ENCODE data around the gene UNK. TPM values are rescaled to one million over a fixed set of nuclear protein-coding genes. Genes with fewer than 3 reads are reported as not detected.
A peak's percentile ranks its signal among the peaks of the same experiment; 100 is the strongest.

The UNK gene
- total RNA-seq, 1 donor from 2014 or later = 61.2 TPM

DNA sequence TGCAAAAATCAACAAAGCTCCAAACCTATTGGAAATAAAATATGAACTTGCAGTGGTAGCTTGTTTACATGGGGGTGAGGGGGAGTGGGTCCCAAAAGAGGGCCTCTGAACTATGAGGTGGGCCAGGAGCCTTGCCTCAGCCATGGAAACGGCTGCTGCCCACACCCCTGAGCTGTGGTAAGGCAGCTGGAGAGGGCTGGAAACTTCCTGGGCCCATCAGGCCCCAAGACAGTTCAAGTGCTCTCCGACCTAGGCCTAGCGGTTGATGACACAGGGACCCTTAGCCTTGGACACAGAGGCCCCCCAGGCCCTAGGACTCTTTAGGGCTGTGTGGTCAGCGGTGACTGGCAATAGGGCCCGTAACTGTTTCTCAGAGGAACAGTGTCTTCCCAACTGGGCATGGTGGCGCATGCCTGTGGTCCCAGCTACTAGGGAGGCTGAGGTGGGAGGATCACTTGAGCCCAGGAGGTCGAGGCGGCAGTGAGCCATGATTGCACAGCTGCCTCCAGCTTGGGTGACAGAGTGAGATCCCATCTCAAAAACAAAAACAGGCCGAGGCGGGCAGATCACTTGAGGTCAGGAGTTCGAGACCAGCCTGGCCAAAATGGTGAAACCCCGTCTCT lies 41.3 kb downstream of the UNK start:
- ChIA-PET POLR2A (interaction anchor here (1.1 to 7.0 kb wide), 8 partner anchors 8 to 72 kb away, joined by 3 to 90 read pairs (median 20); partner anchors contain the start of genes GALK1, UNC13D, UNK and WBP2), CTCF (interaction anchor here (1.4 to 6.7 kb wide), 6 partner anchors 19 to 73 kb away, joined by 3 to 68 read pairs (median 6); partner anchors contain the start of genes GALK1 and UNC13D)
- peaks cover 46% of the 10 kb centered on the region for H3K36me3 Mint-ChIP-seq (ENCODE audit: low read depth)
- no peaks in the 10 kb centered on the region for H3K27me3 Mint-ChIP-seq
- intact Hi-C loops (cut with micrococcal nuclease) = no loop called here
- no peak for ATAC-seq (ENCODE audit: low read depth)
- H3K4me1 Mint-ChIP-seq = peaks cover 19% of the 10 kb centered on the region
- TF ChIP-seq, protein P1, sequence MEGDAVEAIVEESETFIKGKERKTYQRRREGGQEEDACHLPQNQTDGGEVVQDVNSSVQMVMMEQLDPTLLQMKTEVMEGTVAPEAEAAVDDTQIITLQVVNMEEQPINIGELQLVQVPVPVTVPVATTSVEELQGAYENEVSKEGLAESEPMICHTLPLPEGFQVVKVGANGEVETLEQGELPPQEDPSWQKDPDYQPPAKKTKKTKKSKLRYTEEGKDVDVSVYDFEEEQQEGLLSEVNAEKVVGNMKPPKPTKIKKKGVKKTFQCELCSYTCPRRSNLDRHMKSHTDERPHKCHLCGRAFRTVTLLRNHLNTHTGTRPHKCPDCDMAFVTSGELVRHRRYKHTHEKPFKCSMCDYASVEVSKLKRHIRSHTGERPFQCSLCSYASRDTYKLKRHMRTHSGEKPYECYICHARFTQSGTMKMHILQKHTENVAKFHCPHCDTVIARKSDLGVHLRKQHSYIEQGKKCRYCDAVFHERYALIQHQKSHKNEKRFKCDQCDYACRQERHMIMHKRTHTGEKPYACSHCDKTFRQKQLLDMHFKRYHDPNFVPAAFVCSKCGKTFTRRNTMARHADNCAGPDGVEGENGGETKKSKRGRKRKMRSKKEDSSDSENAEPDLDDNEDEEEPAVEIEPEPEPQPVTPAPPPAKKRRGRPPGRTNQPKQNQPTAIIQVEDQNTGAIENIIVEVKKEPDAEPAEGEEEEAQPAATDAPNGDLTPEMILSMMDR (IDR thresholded peaks at IDR 0.05) = no peak
- H3K4me3 Mint-ChIP-seq = no peak overlapping the region
- H3K9me3 Mint-ChIP-seq = no peaks in the 10 kb centered on the region
- no peak overlapping the region for H3K27ac Mint-ChIP-seq
- DNase-seq = no peak

DNA sequence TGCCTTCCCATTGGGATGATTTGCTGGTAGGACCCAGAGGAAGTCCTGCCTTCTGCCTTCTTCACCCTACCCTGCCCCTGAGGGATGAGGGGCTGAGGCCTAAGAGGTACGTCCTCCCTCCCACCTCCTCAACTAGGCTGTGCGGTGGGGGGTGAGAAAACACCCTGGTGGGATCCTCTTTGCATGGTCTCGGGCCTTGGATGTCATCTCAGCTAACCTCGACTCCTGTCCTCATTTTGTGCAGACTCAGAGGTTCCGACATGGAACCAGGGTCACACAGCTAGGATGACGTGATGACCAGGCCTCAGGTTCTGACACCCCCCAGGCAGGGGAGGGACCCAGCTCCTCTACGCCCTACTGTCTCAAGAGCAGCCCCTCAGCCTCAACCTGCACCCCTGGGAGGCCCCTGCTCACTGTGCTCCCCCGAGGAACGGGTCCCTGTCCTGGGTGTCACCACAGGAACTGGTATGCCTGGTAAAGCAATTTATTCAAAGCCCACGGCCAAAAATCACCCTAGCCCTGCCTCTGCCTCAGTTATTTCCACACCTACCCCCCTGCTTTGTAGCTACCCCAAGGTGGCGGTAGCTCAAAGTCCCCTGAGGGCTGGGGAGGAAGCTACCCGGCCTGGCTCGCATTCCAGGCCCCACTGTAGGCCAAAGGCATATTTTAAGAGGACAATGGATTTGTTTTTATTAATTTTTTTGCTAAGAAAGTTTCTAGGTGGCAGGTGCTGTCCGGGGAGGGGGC lies 42.1 kb downstream of the UNK start:
- Mint-ChIP-seq H3K9me3 (no peaks in the 10 kb centered on the region), H3K36me3 (ENCODE audit: low read depth) (peaks cover 40% of the 10 kb centered on the region), H3K27ac (peak overlapping the region; percentile 77), H3K27me3 (no peaks in the 10 kb centered on the region), H3K4me3 (no peak overlapping the region), H3K4me1 (peaks cover 14% of the 10 kb centered on the region)
- no peak for ATAC-seq (ENCODE audit: low read depth)
- intact Hi-C loops (cut with micrococcal nuclease) = loop anchor here (1.0 kb wide), 3 partner anchors 47 to 73 kb away; a partner anchor contains a TSS
- TF ChIP-seq, protein P1 (IDR thresholded peaks at IDR 0.05) = no peak
- CTCF ChIA-PET = interaction anchor here (0.7 to 6.7 kb wide), 16 partner anchors 18 to 193 kb away, joined by 3 to 68 read pairs (median 4); partner anchors contain the start of genes GALK1, SMIM5, UNC13D and WBP2
- DNase-seq = no peak
- POLR2A ChIA-PET = interaction anchor here (0.5 to 7.0 kb wide), 19 partner anchors 9 to 530 kb away, joined by 3 to 90 read pairs (median 5); partner anchors contain the start of genes GALK1, TRIM65, UNC13D and UNK

DNA sequence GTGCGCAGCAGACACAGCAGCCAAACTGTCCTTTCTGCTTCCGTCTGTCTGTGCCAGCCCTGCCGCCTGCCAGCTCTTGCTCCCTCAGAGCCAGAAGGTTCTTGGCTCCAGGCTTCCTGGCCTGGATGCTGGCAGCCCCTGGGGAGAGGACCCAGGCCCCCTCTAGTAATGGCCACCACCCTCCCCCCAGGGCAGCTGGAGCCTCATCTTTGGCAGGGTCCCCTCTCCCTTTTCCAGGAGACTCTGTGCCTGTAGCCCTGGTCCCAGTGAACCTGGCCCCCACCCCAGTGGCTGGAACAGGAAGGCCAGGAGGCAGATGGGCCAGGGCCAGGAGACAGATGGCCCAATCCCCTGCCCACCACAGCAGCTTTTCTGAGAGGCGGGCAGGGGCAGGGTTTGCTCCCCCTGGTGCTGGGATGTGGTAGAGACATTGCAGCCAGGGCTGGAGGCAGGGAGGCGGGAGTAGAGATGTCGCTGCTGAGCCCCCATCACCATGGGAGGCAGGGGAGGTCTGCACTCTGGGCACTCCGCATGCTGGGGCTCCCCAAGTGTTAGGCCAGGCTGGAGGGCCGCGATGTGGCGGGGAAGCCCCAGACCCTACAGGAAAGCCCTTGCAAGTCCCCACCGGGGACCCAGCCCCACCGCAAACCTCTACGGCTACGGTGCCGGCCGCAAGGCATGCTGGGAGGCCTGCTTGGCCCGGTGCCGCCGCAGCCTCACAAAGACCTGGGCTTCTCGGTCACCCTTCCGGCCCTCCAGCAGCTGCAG lies 42.9 kb downstream of the UNK start:
- ATAC-seq (ENCODE audit: low read depth) = peak; percentile 85
- H3K4me3 Mint-ChIP-seq = peak overlapping the region; percentile 64
- H3K27ac Mint-ChIP-seq = peak overlapping the region; percentile 79
- CTCF ChIA-PET = interaction anchor here (0.7 to 6.7 kb wide), 16 partner anchors 17 to 194 kb away, joined by 3 to 68 read pairs (median 4); partner anchors contain the start of genes GALK1, SMIM5, UNC13D and WBP2
- H3K36me3 Mint-ChIP-seq (ENCODE audit: low read depth) = peaks cover 39% of the 10 kb centered on the region
- intact Hi-C loops (cut with micrococcal nuclease) = loop anchor here (1.0 kb wide), 3 partner anchors 48 to 74 kb away; a partner anchor contains a TSS
- H3K27me3 Mint-ChIP-seq = no peaks in the 10 kb centered on the region
- TF ChIP-seq, protein P1 (IDR thresholded peaks at IDR 0.05) = no peak
- H3K9me3 Mint-ChIP-seq = no peaks in the 10 kb centered on the region
- POLR2A ChIA-PET = interaction anchor here (0.5 to 7.0 kb wide), 19 partner anchors 10 to 960 kb away, joined by 3 to 90 read pairs (median 7); partner anchors contain the start of genes GALK1, TRIM65, UNC13D and UNK
- peaks cover 16% of the 10 kb centered on the region for H3K4me1 Mint-ChIP-seq
- DNase-seq = peak; percentile 64

DNA sequence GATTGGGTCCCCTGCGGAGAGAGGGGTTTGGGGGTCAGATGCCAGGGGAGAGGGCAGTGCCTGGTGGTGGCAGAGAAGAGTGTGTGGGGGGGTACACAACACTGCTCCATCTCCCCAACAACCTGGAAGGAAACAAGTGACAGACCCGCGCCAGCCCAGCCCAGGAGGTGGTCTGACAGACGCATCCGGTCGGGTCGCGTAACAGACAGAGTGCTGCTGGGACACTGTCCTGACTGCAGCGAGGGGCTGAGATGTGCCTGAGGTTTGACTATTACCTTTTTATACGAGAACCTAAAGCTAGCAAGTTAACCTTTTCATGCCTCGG lies 43.4 kb downstream of the UNK start:
- peaks cover 18% of the 10 kb centered on the region for H3K4me1 Mint-ChIP-seq
- H3K4me3 Mint-ChIP-seq = peak overlapping the region; percentile 64
- H3K9me3 Mint-ChIP-seq = no peaks in the 10 kb centered on the region
- ATAC-seq (ENCODE audit: low read depth) (no peak), DNase-seq (no peak)
- TF ChIP-seq, protein P1 (IDR thresholded peaks at IDR 0.05) = no peak
- ChIA-PET POLR2A (interaction anchor here (0.5 to 7.0 kb wide), 11 partner anchors 16 to 959 kb away, joined by 3 to 90 read pairs (median 8); partner anchors contain the start of genes GALK1, TRIM65, UNC13D and UNK), CTCF (interaction anchor here (0.5 to 6.7 kb wide), 8 partner anchors 17 to 759 kb away, joined by 3 to 68 read pairs (median 6); partner anchors contain the start of genes GALK1, TRIM65 and UNC13D)
- H3K36me3 Mint-ChIP-seq (ENCODE audit: low read depth) = peaks cover 40% of the 10 kb centered on the region
- H3K27me3 Mint-ChIP-seq = no peaks in the 10 kb centered on the region
- peak overlapping the region; percentile 79 for H3K27ac Mint-ChIP-seq
- intact Hi-C loops (cut with micrococcal nuclease) = no loop called here

Data from activated B cell treated with CpG ODN at 0.5 μM for 24 hours (primary cell).